GM18526 (cell line): ENCODE results near the gene MYOZ3.

Experiments
- POLR2A ChIP-seq: IDR thresholded peaks from 3 replicates; pipeline ENCODE4 v1.6.1; 2011; ENCODE audit not compliant: insufficient read length; ENCODE audit errors: extremely low read depth

MYOZ3 gene

DNA sequence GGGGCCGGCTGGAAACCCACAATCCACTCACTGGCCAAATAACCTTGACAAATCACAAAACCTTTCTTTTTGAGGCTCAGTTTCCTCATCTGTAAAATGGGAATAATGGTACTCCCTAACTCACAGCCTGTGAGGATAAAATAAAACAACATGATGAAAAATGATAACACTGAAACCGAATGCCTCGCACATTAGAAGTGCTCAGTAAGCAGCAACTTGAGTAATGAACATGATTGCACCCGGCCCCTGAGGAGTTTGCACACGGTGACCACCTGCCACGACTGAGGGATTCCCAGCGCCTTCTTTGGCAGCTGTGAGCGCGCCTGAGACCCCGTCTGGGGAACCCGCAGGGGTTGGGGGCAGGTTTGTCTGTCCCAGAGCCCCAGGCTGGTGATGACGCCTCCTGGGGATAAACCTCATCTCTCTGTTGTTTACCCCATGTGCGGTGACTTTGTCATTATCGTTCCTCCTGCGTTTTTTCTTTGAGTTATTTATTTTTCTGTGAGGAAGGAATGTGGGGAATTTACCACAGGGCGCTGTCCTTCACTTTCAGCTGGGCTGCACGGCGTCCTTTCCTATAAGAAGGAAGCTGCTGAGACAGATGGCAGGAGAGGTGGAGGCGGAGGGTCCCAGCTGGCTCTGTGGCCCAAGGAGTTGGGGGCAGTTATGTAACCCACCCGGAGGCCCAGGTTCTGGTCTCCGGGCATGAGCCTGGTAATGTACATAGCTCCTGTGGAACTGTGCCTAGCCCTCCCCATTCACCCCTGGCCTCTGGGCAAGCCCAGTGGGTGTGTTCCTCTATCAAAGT is 23.6 kb upstream of the MYOZ3 start:
- no peak for TF ChIP-seq POLR2A

GRCh38 chr5:150638053-150638444 is 23.0 kb upstream of the MYOZ3 start:
- no peak for TF ChIP-seq POLR2A

GRCh38 chr5:150638488-150639376 is 22.3 kb upstream of the MYOZ3 start:
- no peak for TF ChIP-seq POLR2A

- no peak for TF ChIP-seq POLR2A
Measured at GRCh38 chr5:150639377-150639692, 21.7 kb upstream of the MYOZ3 start.

DNA sequence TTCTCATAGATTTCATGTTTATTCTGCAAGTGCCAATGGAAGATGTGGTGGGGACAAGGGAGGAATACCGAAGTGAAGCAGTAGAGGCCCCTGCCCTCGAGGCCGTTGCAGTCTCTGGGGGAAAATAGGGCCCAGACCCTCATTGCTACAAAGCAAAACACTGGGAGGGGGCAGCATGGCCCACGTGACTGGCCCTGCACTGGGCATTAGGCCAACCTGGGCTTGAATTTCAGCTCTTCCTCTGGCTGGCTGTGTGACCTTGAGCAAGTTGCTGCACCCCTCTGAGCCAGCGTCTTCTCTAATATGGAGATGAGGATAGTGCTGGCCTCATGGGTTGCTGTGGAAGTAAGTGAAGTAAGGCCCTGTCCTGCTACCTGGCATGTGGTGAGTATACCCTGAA is 21.3 kb upstream of the MYOZ3 start:
- no peak for TF ChIP-seq POLR2A

- no peak for TF ChIP-seq POLR2A
Measured at GRCh38 chr5:150640311-150641005, 20.6 kb upstream of the MYOZ3 start, which contains the start of gene SYNPO. Gene SYNPO, plus strand, starts transcription at chr5:150640660. Its CDS starts 7,616 bp downstream, at chr5:150648276.

- TF ChIP-seq POLR2A: no peak
Measured at GRCh38 chr5:150641006-150641570, 20.0 kb upstream of the MYOZ3 start.

DNA sequence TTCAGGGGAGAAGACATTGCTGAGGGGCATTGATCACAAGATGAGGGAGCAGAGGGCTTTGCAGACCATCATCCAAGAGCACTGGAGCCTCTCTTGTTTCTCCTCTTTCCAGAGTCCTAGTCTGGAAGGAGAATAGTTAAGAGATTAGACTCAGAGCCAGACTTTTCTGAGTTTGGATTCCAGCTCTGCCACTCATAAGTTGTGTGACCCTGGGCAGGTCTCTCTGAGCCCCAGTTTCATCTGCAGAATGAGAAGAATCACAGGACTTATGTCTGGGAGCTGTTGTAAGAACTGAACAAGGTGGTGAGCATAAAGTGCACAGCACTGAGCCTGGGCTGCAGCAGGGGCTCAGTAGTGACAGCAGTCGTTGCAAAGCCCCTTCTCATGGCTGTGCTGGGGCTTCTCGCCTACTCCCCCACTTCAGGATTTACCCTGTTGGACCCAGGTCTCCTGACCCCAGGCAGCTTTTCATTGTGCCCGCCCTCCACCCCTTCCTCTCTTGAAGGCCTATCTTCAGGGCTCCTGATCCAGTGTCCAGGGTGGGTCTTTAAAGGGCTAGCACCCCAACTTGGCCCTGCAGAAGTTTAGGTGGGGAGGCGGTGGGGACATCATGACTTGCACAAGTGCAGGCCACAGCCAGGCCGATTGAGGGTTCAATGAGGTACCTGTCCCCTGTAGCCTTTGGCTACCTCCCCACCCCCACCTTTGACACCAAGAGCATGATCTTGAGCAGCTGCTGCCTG is 19.1 kb upstream of the MYOZ3 start:
- TF ChIP-seq POLR2A: no peak

DNA sequence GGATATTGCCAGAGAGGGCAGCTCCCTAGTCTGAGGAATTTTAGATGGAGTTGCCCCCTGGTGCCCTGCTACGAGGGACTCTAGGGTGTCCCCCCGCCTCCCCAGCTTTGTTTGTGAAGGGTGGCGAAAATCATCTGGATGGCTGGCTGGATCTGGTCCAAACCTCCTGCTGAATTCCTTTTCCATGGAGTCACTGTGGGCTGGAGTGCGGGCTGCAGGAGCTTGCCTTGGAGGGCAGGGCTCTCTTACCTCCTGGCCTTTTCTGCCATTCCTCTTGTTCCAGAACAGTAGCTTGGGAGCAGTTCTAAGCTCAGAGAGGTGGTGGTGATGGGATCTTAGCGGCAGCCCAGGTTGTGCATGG is 18.5 kb upstream of the MYOZ3 start:
- no peak for TF ChIP-seq POLR2A

DNA sequence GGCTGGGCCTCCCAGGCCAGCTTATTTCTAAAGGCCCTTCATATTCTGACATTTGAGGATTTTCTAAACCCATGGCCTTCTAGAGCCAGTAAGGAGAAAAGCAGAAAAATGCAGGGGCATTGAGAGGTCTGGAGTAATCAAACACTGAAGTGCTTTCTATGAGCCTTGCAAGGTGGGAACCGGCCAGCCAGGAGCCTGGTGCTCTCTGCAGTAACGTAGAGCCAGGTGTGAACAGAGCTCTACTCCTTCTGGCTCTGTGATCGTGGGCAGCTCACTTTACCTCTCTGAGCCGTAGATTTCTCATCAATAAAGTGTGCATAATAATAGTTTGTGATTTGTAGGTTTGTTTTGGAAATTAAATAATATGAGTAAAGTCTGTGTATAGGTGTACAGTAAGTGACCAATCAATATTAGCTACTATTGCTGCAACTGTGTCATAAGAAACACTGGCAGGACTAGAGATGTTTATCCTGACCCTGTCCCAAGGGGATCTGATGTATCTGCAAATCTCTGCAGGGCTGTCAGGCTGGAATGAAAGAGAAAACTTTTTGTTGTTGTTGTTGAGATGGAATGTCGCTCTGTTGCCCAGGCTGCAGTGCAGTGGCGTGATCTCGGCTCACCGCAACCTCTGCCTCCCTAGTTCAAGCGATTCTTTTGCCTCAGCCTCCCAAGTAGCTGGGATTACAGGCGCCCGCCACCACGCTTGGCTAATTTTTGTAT is 17.9 kb upstream of the MYOZ3 start:
- no peak for TF ChIP-seq POLR2A

DNA sequence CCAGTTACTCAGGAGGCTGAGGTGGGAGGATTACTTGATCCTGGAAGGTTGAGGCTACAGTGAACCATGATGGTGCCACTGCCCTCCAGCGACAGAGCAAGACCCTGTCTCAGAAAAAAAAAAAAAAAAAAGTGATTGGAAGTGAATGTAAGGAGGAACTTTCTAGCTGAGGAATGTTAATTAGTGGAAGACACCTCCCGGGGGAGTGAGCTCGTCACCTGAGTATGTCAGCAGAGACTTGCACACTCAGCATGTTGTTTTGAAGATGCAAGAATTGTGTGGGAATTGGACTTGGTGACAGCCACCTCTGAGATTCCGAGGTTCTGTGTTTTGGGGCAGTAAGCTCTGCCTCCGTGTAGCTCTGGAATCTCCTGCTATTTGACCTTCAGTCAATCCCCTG is 17.0 kb upstream of the MYOZ3 start:
- no peak for TF ChIP-seq POLR2A

- no peak for TF ChIP-seq POLR2A
Measured at GRCh38 chr5:150644514-150644913, 16.5 kb upstream of the MYOZ3 start.

DNA sequence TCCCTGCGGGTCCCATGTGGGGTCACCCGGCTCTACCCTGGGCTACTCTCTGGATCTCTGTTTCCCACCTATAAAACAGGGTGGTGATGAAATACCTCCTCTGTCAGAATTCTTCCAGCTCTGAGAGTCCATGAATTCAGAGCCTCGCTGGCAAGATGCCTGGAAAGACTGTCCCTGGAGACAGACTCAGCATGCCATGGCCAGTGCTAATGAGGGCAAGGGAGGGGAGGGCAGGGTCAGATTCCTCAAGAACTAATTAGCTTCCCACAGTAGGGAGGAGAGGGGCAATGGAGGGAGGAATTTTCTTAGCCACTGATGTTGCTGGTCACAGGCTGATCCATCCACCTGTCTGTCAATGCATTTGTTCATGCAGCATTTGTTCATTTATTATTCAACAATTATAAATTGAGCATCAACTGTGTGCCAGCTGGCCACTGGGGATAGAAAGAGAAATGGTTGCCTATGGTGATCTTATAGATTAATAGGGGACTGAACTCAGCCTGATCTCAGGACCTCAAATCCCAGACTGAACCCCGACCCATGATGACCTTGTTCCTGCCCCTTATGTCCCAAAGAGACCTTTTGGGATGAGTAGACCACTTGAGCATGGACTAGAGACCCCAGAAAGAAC is 15.9 kb upstream of the MYOZ3 start:
- TF ChIP-seq POLR2A: no peak
